ENCODE measurements around the gene MN1. TPM values are rescaled to one million over a fixed set of nuclear protein-coding genes. Genes with fewer than 3 reads are reported as not detected.

Gene MN1
- total and polyA plus RNA-seq, 12 donors: 2.3 to 8.3 (median 5.5) TPM

GRCh38 chr22:27839057-27839660 lies 37.6 kb upstream of the MN1 start:
- WGBS, 2 donors: 86 to 90% methylated on average over 13 of the region's 13 CpGs
- no peaks in the 10 kb centered on the region for H3K27me3 ChIP-seq
- intact Hi-C loops (cut with DNase I): no loop called here
- H3K36me3 ChIP-seq: peaks cover 0 to 12% (median 0%) of the 10 kb centered on the region in 9 donors
- no peak for TF ChIP-seq CTCF (IDR thresholded peaks at IDR 0.05)
- ATAC-seq: no peak
- no peak overlapping the region for H3K27ac ChIP-seq
- H3K4me3 ChIP-seq: no peak overlapping the region
- no peak for DNase-seq
- H3K4me1 ChIP-seq: peaks cover 8 to 23% (median 14%) of the 10 kb centered on the region in 9 donors
- peaks cover 0 to 8% (median 0%) of the 10 kb centered on the region in 11 donors for H3K9me3 ChIP-seq

GRCh38 chr22:27836181-27836580 lies 34.6 kb upstream of the MN1 start:
- no peak for ATAC-seq
- Histone ChIP-seq H3K27ac (no peak overlapping the region), H3K4me3 (no peak overlapping the region), H3K27me3 (no peaks in the 10 kb centered on the region), H3K36me3 (peaks cover 0 to 7% (median 0%) of the 10 kb centered on the region in 9 donors), H3K9me3 (peaks cover 0 to 8% (median 0%) of the 10 kb centered on the region in 11 donors), H3K4me1 (no peaks in the 10 kb centered on the region)
- WGBS, 2 donors: 79 to 90% methylated on average over 10 of the region's 10 CpGs
- no peak for TF ChIP-seq CTCF (IDR thresholded peaks at IDR 0.05)
- no peak for DNase-seq
- intact Hi-C loops (cut with DNase I): no loop called here

GRCh38 chr22:27835446-27835845 lies 33.9 kb upstream of the MN1 start:
- Histone ChIP-seq H3K36me3 (no peaks in the 10 kb centered on the region), H3K4me3 (no peak overlapping the region), H3K4me1 (no peaks in the 10 kb centered on the region), H3K9me3 (peaks cover 0 to 8% (median 0%) of the 10 kb centered on the region in 11 donors), H3K27ac (no peak overlapping the region), H3K27me3 (no peaks in the 10 kb centered on the region)
- WGBS, 2 donors: 89 to 94% methylated on average over 6 of the region's 6 CpGs
- DNase-seq (no peak), ATAC-seq (no peak)
- no peak for TF ChIP-seq CTCF (IDR thresholded peaks at IDR 0.05)
- intact Hi-C loops (cut with DNase I): no loop called here

- H3K4me3 ChIP-seq: no peak overlapping the region
- peaks cover 0 to 8% (median 0%) of the 10 kb centered on the region in 11 donors for H3K9me3 ChIP-seq
- DNase-seq (no peak), ATAC-seq (peak in 1 of 8 donors; percentile 61)
- no peaks in the 10 kb centered on the region for H3K4me1 ChIP-seq
- no peaks in the 10 kb centered on the region for H3K36me3 ChIP-seq
- no peaks in the 10 kb centered on the region for H3K27me3 ChIP-seq
- no peak for TF ChIP-seq CTCF (IDR thresholded peaks at IDR 0.05)
- no peak overlapping the region for H3K27ac ChIP-seq
- intact Hi-C loops (cut with DNase I): no loop called here
- WGBS, 2 donors: 94 to 95% methylated on average over 20 of the region's 20 CpGs
These were observed 33.0 kb upstream of the MN1 start for GRCh38 chr22:27834364-27835185.
